Measurements from ENCODE around the gene TSPAN15.

Gene TSPAN15

GRCh38 chr10:69474742-69475432 lies 23.6 kb downstream of the TSPAN15 start:
- no peak overlapping the region for H3K4me3 ChIP-seq (ENCODE audit: insufficient read depth, low read length, poor library complexity, severe bottlenecking)
- H2AFZ ChIP-seq (ENCODE audit: low read depth, low read length, severe bottlenecking): no peak overlapping the region
- no peaks in the 10 kb centered on the region for H3K27me3 ChIP-seq (ENCODE audit: low read length)
- no peaks in the 10 kb centered on the region for H3K79me2 ChIP-seq (ENCODE audit: insufficient read depth, low read length)
- no peaks in the 10 kb centered on the region for H3F3A ChIP-seq (ENCODE audit: insufficient read depth)
- H3K36me3 ChIP-seq (ENCODE audit: low read length): no peaks in the 10 kb centered on the region
- H4K20me1 ChIP-seq (ENCODE audit: low read depth, low read length): no peaks in the 10 kb centered on the region
- no peak overlapping the region for H3K27ac ChIP-seq (ENCODE audit: low read depth, low read length)
- no peaks in the 10 kb centered on the region for H3K9me2 ChIP-seq (replicated peaks; ENCODE audit: insufficient read depth, low read length)
- no peak overlapping the region for H3K9ac ChIP-seq (ENCODE audit: low read length)
- no peak overlapping the region for H3K4me2 ChIP-seq (ENCODE audit: low read depth, low read length, poor library complexity, severe bottlenecking)
- H3K9me3 ChIP-seq (ENCODE audit: insufficient read depth, low read length): no peaks in the 10 kb centered on the region
- TF ChIP-seq EZH2phosphoT487 (conservative IDR thresholded peaks at IDR 0.05; ENCODE audit: low read length) (no peak), CTCF (IDR thresholded peaks at IDR 0.05; ENCODE audit: insufficient read depth, low read length, poor library complexity, severe bottlenecking) (no peak)

- Histone ChIP-seq H3K4me2 (ENCODE audit: low read depth, low read length, poor library complexity, severe bottlenecking) (no peak overlapping the region), H3K9me3 (ENCODE audit: insufficient read depth, low read length) (no peaks in the 10 kb centered on the region), H3F3A (ENCODE audit: insufficient read depth) (no peaks in the 10 kb centered on the region), H3K27ac (ENCODE audit: low read depth, low read length) (no peak overlapping the region), H3K79me2 (ENCODE audit: insufficient read depth, low read length) (no peaks in the 10 kb centered on the region), H4K20me1 (ENCODE audit: low read depth, low read length) (no peaks in the 10 kb centered on the region), H3K4me3 (ENCODE audit: insufficient read depth, low read length, poor library complexity, severe bottlenecking) (no peak overlapping the region), H3K27me3 (ENCODE audit: low read length) (no peaks in the 10 kb centered on the region), H2AFZ (ENCODE audit: low read depth, low read length, severe bottlenecking) (no peak overlapping the region), H3K9me2 (replicated peaks; ENCODE audit: insufficient read depth, low read length) (no peaks in the 10 kb centered on the region), H3K36me3 (ENCODE audit: low read length) (no peaks in the 10 kb centered on the region), H3K9ac (ENCODE audit: low read length) (no peak overlapping the region)
- no peak for TF ChIP-seq CTCF (IDR thresholded peaks at IDR 0.05; ENCODE audit: insufficient read depth, low read length, poor library complexity, severe bottlenecking)
- TF ChIP-seq EZH2phosphoT487 (conservative IDR thresholded peaks at IDR 0.05; ENCODE audit: low read length): no peak
Observed at GRCh38 chr10:69475433-69475830, 24.2 kb downstream of the TSPAN15 start.

- Histone ChIP-seq H3K27me3 (ENCODE audit: low read length) (no peaks in the 10 kb centered on the region), H2AFZ (ENCODE audit: low read depth, low read length, severe bottlenecking) (no peak overlapping the region), H3K4me3 (ENCODE audit: insufficient read depth, low read length, poor library complexity, severe bottlenecking) (no peak overlapping the region), H3K9ac (ENCODE audit: low read length) (no peak overlapping the region), H3K9me2 (replicated peaks; ENCODE audit: insufficient read depth, low read length) (no peaks in the 10 kb centered on the region), H4K20me1 (ENCODE audit: low read depth, low read length) (no peaks in the 10 kb centered on the region), H3K9me3 (ENCODE audit: insufficient read depth, low read length) (no peaks in the 10 kb centered on the region), H3F3A (ENCODE audit: insufficient read depth) (no peaks in the 10 kb centered on the region), H3K27ac (ENCODE audit: low read depth, low read length) (no peak overlapping the region), H3K79me2 (ENCODE audit: insufficient read depth, low read length) (no peaks in the 10 kb centered on the region), H3K36me3 (ENCODE audit: low read length) (no peaks in the 10 kb centered on the region), H3K4me2 (ENCODE audit: low read depth, low read length, poor library complexity, severe bottlenecking) (no peak overlapping the region)
- TF ChIP-seq CTCF (IDR thresholded peaks at IDR 0.05; ENCODE audit: insufficient read depth, low read length, poor library complexity, severe bottlenecking): no peak
- no peak for TF ChIP-seq EZH2phosphoT487 (conservative IDR thresholded peaks at IDR 0.05; ENCODE audit: low read length)
Observed at GRCh38 chr10:69477968-69478597, 26.8 kb downstream of the TSPAN15 start.

All from SU-DHL-6 (cell line).